SK-N-SH (cell line): Measurements from ENCODE around the gene ZDHHC14. TPM values are rescaled to one million over a fixed set of nuclear protein-coding genes. Genes with fewer than 3 reads are reported as not detected.

Source experiments
- CTCF ChIA-PET: fragments of 300-600, 350-600 bp; formaldehyde crosslinking; extraction: SDS; loops from one replicate; lab custom pipeline; 2021; lab: Yijun Ruan, JAX
- POLR2A ChIA-PET: fragments of 350-600 bp; sonication (Branson Sonifier 250); formaldehyde crosslinking; extraction: SDS; loops from one replicate; lab custom pipeline; 2020; ENCODE audit warnings: antibody characterized with exemption, inconsistent platforms; lab: Yijun Ruan, JAX
- DNase-seq: peaks from one replicate; pipeline ENCODE4 v3.0.0; 2012
- H2AFZ ChIP-seq: fragments of 200-600 bp; sonication (generic); 2 replicates; pipeline ENCODE4 v1.8.1; 2016; ENCODE audit warnings: antibody characterized with exemption, mild to moderate bottlenecking, low read depth
- H3F3A ChIP-seq: fragments of 200-600 bp; sonication (generic); replicated peaks from 2 replicates; pipeline ENCODE3; 2016; ENCODE audit warnings: antibody characterized with exemption, mild to moderate bottlenecking; ENCODE audit not compliant: insufficient read depth
- H3K27ac ChIP-seq, 2 experiments: fragments of 200-500 bp in 1 of 2; fragments of 200-600 bp in 1 of 2; sonication (Bioruptor generic) in 1 of 2; sonication (generic), shearing (Covaris generic) in 1 of 2; 2 replicates each; pipeline versions ENCODE4 v1.5.1 to v1.6.1; 2014 to 2016; ENCODE audit warnings: low read depth in 2 of 2, inconsistent platforms in 1 of 2, low read length in 1 of 2, mild to moderate bottlenecking in 1 of 2, mixed read lengths in 1 of 2
- H3K27me3 ChIP-seq: fragments of 200-600 bp; sonication (generic), shearing (Covaris generic); 2 replicates; pipeline ENCODE4 v1.6.1; 2016; ENCODE audit warnings: mixed run types; ENCODE audit not compliant: insufficient read depth
- H3K36me3 ChIP-seq, 2 experiments: fragments of 200-500 bp in 1 of 2; fragments of 200-600 bp in 1 of 2; sonication (Bioruptor generic) in 1 of 2; sonication (generic) in 1 of 2; replicated peaks in 1 of 2; 2 replicates each; pipeline versions ENCODE3 to v1.5.1; 2014 to 2016; ENCODE audit warnings: low read length in 1 of 2, mild to moderate bottlenecking in 1 of 2; ENCODE audit not compliant: insufficient read depth in 2 of 2, control insufficient read depth in 1 of 2
- H3K4me1 ChIP-seq, 2 experiments: fragments of 200-500 bp in 1 of 2; fragments of 200-600 bp in 1 of 2; sonication (Bioruptor generic) in 1 of 2; sonication (generic), shearing (Covaris generic) in 1 of 2; 2 replicates each; pipeline versions ENCODE4 v1.5.1 to v1.6.1; 2014 to 2016; ENCODE audit warnings: low read depth in 1 of 2, low read length in 1 of 2, mixed run types in 1 of 2; ENCODE audit not compliant: insufficient read depth in 2 of 2, control insufficient read depth in 1 of 2
- H3K4me2 ChIP-seq: fragments of 200-600 bp; sonication (generic), shearing (Covaris generic); 2 replicates; pipeline ENCODE4 v1.6.1; 2017; ENCODE audit warnings: mixed run types
- H3K4me3 ChIP-seq, 2 experiments: fragments of 200-500 bp in 1 of 2; fragments of 200-600 bp in 1 of 2; sonication (Bioruptor generic) in 1 of 2; sonication (generic), shearing (Covaris generic) in 1 of 2; 2 replicates each; pipeline versions ENCODE4 v1.5.1 to v1.8.1; 2014 to 2016; ENCODE audit warnings: low read depth in 2 of 2, inconsistent platforms in 1 of 2, low read length in 1 of 2, mild to moderate bottlenecking in 1 of 2, mixed read lengths in 1 of 2, moderate library complexity in 1 of 2
- H3K79me2 ChIP-seq: fragments of 200-600 bp; sonication (generic); 2 replicates; pipeline ENCODE4 v1.8.1; 2017; ENCODE audit warnings: mild to moderate bottlenecking; ENCODE audit not compliant: insufficient read depth
- H3K9ac ChIP-seq: fragments of 200-600 bp; sonication (generic); 2 replicates; pipeline ENCODE4 v1.6.1; 2017; ENCODE audit warnings: mixed run types
- H3K9me2 ChIP-seq: fragments of 200-600 bp; sonication (generic); 2 replicates; pipeline ENCODE4 v1.6.1; 2017; ENCODE audit warnings: mixed run types
- H3K9me3 ChIP-seq: fragments of 200-600 bp; sonication (generic); 2 replicates; pipeline ENCODE4 v1.6.1; 2017; ENCODE audit warnings: mixed run types, mild to moderate bottlenecking, moderate library complexity
- H4K20me1 ChIP-seq: fragments of 200-600 bp; sonication (generic); 2 replicates; pipeline ENCODE4 v1.6.1; 2017; ENCODE audit warnings: mild to moderate bottlenecking, mixed run types; ENCODE audit not compliant: insufficient read depth
- CHD2 ChIP-seq: fragments of 150-350 bp; IDR thresholded peaks from 2 replicates; pipeline ENCODE4 v1.6.1; 2018; ENCODE audit warnings: low read length; ENCODE audit not compliant: partially characterized antibody
- FOSL2 ChIP-seq: IDR thresholded peaks from 2 replicates; pipeline ENCODE4 v1.4.0; 2012; ENCODE audit warnings: low read depth, mild to moderate bottlenecking, moderate library complexity, borderline replicate concordance
- JUND ChIP-seq: IDR thresholded peaks from 2 replicates; pipeline ENCODE4 v1.4.0; 2012
- MEF2A ChIP-seq: IDR thresholded peaks from 2 replicates; pipeline ENCODE4 v1.4.0; 2012; ENCODE audit warnings: low read depth, borderline replicate concordance
- POLR2AphosphoS5 ChIP-seq: IDR thresholded peaks from 2 replicates; pipeline ENCODE4 v1.6.1; 2012; ENCODE audit warnings: low read depth, low read length
- RAD21 ChIP-seq: IDR thresholded peaks from 2 replicates; pipeline ENCODE4 v1.6.1; 2012; ENCODE audit warnings: mild to moderate bottlenecking, low read length
- SIN3A ChIP-seq: IDR thresholded peaks from 2 replicates; pipeline ENCODE4 v1.6.1; 2012; ENCODE audit warnings: low read depth, mild to moderate bottlenecking, low read length, moderate library complexity, borderline replicate concordance
- TAF1 ChIP-seq: IDR thresholded peaks from 2 replicates; pipeline ENCODE4 v1.6.1; 2012; ENCODE audit warnings: low read depth, mild to moderate bottlenecking, low read length, moderate library complexity, borderline replicate concordance
- TEAD4 ChIP-seq: IDR thresholded peaks from 2 replicates; pipeline ENCODE4 v1.4.0; 2012; ENCODE audit warnings: mild to moderate bottlenecking, borderline replicate concordance; ENCODE audit not compliant: insufficient read depth
- WGBS: methylation state at CpG from one replicate; pipeline ENCODE4 v1.1.6; 2017; ENCODE audit warnings: low lambda C conversion rate; 5-methylcytosine and 5-hydroxymethylcytosine counted together
- polyA plus RNA-seq, 3 experiments: library from polyadenylated mRNA; depleted of rRNA; stranded (reverse); fragments of >200 nt; gene quantifications; 2 replicates each; pipeline ENCODE4 v1.2.3, GENCODE V29; 2012
- TF ChIP-seq, protein P1 (sequence below): fragments of 200-600 bp; sonication (generic); IDR thresholded peaks from 2 replicates; pipeline ENCODE4 v1.6.1; 2017; ENCODE audit warnings: antibody characterized with exemption, mild to moderate bottlenecking, moderate library complexity
- TF ChIP-seq, protein P2 (sequence below): IDR thresholded peaks from 2 replicates; pipeline ENCODE4; 2012
- TF ChIP-seq, protein P3 (sequence below): IDR thresholded peaks from 2 replicates; pipeline ENCODE4 v1.4.0; 2012; ENCODE audit warnings: low read depth, borderline replicate concordance

Gene ZDHHC14
- polyA plus RNA-seq, 1 of the 3 experiments (the other 2 are of a cell fraction), result 5.4 TPM

DNA sequence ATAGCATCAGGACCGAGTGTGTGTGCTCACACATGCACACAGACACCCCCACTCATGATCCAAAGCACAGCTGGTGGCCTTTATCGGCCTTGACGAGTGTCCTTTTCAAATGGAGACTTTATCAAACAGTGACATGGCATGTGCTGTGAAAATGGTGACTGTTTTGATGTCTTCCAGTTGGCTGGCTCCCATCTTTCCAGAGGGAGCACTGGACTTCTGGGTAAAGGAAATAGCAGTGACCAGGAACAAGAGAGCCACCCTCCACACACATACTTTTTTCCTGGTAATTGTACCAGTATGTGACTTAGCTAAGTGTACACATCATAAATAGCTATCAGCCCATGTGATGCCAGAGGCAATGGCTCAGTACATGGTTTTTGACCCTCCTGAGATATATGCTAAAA, 52.7 kb downstream of the ZDHHC14 start:
- Histone ChIP-seq H2AFZ (no peak overlapping the region), H3K79me2 (no peaks in the 10 kb centered on the region), H3K9me3 (no peaks in the 10 kb centered on the region), H3K9me2 (no peaks in the 10 kb centered on the region), H3K4me3 (no peak overlapping the region), H3K9ac (no peak overlapping the region), H3K4me1 (peaks cover 0 to 27% of the 10 kb centered on the region in 2 experiments; a peak in 2 of 4 replicates), H3K27ac (no peak overlapping the region), H4K20me1 (no peaks in the 10 kb centered on the region), H3F3A (no peaks in the 10 kb centered on the region), H3K4me2 (no peak overlapping the region), H3K36me3 (no peaks in the 10 kb centered on the region), H3K27me3 (no peaks in the 10 kb centered on the region)
- WGBS, result 76% methylated on average over 3 of the region's 3 CpGs
- TF ChIP-seq, protein P1, sequence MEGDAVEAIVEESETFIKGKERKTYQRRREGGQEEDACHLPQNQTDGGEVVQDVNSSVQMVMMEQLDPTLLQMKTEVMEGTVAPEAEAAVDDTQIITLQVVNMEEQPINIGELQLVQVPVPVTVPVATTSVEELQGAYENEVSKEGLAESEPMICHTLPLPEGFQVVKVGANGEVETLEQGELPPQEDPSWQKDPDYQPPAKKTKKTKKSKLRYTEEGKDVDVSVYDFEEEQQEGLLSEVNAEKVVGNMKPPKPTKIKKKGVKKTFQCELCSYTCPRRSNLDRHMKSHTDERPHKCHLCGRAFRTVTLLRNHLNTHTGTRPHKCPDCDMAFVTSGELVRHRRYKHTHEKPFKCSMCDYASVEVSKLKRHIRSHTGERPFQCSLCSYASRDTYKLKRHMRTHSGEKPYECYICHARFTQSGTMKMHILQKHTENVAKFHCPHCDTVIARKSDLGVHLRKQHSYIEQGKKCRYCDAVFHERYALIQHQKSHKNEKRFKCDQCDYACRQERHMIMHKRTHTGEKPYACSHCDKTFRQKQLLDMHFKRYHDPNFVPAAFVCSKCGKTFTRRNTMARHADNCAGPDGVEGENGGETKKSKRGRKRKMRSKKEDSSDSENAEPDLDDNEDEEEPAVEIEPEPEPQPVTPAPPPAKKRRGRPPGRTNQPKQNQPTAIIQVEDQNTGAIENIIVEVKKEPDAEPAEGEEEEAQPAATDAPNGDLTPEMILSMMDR, result no peak
- TF ChIP-seq SIN3A, result no peak
- no peak for TF ChIP-seq CHD2
- TF ChIP-seq POLR2AphosphoS5, result no peak
- TF ChIP-seq, protein P2, sequence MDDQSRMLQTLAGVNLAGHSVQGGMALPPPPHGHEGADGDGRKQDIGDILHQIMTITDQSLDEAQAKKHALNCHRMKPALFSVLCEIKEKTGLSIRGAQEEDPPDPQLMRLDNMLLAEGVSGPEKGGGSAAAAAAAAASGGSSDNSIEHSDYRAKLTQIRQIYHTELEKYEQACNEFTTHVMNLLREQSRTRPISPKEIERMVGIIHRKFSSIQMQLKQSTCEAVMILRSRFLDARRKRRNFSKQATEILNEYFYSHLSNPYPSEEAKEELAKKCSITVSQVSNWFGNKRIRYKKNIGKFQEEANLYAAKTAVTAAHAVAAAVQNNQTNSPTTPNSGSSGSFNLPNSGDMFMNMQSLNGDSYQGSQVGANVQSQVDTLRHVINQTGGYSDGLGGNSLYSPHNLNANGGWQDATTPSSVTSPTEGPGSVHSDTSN, result no peak
- no peak for TF ChIP-seq RAD21
- no peak for TF ChIP-seq JUND
- no peak for TF ChIP-seq MEF2A
- TF ChIP-seq TEAD4, result no peak
- TF ChIP-seq FOSL2, result no peak
- no peak for TF ChIP-seq TAF1
- POLR2A ChIA-PET, result no interaction called here
- CTCF ChIA-PET, result interaction anchor here (1.8 kb wide), 1 partner anchor 10 kb away, joined by 5 read pairs; no protein-coding TSS in a partner anchor
- no peak for DNase-seq

DNA sequence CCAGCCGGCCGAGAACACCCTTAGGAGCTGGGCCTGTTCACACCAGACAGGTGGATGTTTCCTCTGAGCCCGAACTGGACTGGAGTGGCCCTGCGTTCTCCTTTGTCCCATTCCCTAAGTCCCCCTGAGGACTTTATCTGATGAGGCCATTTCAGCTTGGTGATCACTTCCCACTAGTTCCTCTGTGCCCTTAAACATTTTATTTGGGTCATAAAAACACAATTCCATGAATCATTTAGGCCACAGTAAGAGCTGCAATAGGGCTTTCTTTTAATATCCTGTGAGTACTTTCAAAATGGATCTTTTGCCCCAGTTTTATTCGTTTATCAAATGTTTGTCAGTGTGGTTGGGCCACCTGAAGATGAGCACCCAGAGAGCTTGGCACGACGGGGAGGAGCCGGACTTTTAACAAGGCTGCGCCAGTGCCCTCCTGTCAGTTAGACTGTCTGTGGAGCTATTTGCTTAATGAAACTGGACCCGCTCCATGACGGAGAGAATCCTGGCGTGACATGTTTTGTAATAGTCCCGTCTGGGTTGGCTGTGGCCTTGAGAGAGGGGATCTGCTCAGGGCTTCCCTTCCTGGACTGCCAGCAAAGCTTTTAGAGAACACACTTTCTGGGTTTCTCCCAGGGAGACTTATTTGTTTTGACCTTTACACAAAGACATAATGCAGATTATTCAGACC, 53.5 kb downstream of the ZDHHC14 start:
- Histone ChIP-seq H3K4me3 (no peak overlapping the region), H3K36me3 (no peaks in the 10 kb centered on the region), H2AFZ (no peak overlapping the region), H3K27me3 (no peaks in the 10 kb centered on the region), H3K9me3 (no peaks in the 10 kb centered on the region), H4K20me1 (no peaks in the 10 kb centered on the region), H3K9ac (no peak overlapping the region), H3K27ac (no peak overlapping the region), H3K4me1 (peaks cover 0 to 27% of the 10 kb centered on the region in 2 experiments; a peak in 2 of 4 replicates), H3F3A (no peaks in the 10 kb centered on the region), H3K79me2 (no peaks in the 10 kb centered on the region), H3K4me2 (no peak overlapping the region), H3K9me2 (no peaks in the 10 kb centered on the region)
- no peak for DNase-seq
- ChIA-PET POLR2A (no interaction called here), CTCF (interaction anchor here (1.2 to 1.8 kb wide), 2 partner anchors 11 to 13 kb away, joined by 3 to 5 read pairs; no protein-coding TSS in a partner anchor)
- WGBS, result 95% methylated on average over 13 of the region's 13 CpGs
- TF ChIP-seq, protein P3, sequence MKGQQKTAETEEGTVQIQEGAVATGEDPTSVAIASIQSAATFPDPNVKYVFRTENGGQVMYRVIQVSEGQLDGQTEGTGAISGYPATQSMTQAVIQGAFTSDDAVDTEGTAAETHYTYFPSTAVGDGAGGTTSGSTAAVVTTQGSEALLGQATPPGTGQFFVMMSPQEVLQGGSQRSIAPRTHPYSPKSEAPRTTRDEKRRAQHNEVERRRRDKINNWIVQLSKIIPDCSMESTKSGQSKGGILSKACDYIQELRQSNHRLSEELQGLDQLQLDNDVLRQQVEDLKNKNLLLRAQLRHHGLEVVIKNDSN, result no peak
- no peak for TF ChIP-seq MEF2A
